ENCODE measurements around the gene CNTNAP2. TPM values are rescaled to one million over a fixed set of nuclear protein-coding genes. Genes with fewer than 3 reads are reported as not detected.
"Not testable (repeated sequence)": the region's sequence is repeated elsewhere in the genome, so short reads cannot be mapped to it uniquely, and the experiment has no call there.

Gene CNTNAP2
- total RNA-seq, 1 experiment from 2014 or later = 0.07 TPM

DNA sequence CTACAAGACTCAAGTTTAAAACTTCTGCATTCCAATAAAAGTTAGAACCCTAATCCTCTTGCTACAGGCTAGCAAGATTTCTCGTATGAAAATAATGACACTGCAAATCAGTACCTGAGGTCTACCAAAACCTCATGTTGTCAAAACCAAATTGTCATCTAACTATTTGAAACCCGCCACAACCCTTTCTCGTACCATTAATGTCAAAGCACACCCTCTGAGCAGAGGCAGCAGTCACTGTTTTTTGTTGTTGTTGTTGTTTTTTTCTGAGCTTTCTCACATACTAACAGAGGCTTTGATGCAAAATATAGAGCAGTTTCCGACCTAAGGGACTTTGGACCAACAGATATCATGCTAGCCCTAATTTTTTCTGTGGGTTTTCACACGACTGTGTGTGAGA is 1910.1 kb downstream of the CNTNAP2 start:
- DNase-seq (ENCODE audit: low spot score) = no peak

GRCh38 chr7:148028165-148028564 is 1911.6 kb downstream of the CNTNAP2 start:
- DNase-seq (ENCODE audit: low spot score) = no peak

DNA sequence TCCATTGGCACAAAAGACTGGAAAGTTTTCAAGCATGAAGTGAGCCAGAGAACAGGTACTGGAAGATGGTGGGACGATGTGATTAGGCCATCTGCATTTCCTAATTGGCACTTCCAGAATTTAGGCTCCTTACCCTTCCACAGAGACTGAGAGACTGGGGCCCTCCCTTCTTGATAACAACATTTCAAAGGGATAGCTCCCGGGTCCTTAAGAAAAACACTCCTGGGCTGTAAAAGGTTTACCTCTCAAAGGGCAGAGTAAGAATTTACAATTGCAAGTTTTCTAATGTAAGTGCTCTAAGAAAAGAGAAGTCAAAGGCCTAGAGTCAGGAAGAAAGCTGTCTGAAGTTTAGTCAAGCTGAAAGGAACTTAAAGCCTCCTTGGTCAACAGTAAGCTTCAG is 1914.4 kb downstream of the CNTNAP2 start:
- no peak for DNase-seq (ENCODE audit: low spot score)

DNA sequence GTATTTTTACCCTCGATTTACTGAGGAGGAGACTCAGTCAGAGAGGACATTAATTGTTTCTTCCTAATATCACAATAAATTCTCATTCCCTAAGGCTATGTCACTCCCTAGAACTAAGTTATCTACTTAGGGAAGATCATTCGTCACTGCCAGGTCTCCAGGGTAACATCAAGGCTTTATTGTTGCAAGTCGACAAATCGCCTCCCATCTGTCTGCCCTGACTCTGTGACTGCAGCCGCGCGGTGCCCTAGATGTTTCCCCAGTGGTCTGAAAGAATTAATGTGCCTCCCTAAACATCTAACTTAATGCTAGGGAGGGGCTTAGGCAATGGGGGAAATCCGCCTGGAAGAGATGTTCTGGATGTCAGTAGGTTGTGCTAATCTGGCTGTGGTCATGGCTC is 1915.2 kb downstream of the CNTNAP2 start:
- DNase-seq (ENCODE audit: low spot score) = no peak

DNA sequence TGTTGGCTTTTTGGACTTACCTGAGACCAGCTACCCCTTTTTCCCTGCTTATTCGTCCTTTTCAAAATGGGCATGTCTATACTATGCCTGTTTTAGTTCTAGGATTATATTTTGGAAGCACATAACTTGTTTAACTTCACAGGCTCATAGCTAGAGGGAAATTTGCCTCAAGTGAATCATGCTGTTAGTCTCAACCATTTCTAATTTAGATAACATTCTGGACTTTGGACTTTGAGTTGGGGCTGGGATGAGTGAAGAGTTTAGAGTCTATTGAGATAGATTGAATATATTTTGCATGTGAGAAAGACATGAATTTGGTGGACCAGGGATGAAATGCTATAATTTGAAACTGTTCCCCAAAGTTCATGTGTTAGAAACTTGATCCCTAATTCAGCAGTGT is 1919.3 kb downstream of the CNTNAP2 start:
- no peak for DNase-seq (ENCODE audit: low spot score)

DNA sequence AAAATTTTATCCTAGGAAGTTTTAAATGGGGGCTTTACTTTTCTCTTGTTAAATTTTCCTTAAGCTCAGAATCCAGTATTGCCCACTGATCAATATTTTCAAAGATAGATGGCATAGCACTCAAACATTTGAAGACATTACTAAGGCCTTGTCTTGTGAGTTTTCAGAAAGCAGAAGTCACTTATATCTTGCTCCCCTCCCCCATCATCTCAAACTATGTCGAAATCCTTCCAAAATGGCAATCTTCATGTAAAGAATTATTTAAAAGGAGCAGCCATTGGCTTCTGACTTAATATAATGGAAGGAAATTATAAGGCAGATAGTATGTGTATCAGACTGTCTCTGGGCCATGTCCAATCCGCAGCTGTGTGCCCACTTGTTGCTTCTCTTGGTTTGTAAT is 1920.4 kb downstream of the CNTNAP2 start:
- no peak for DNase-seq (ENCODE audit: low spot score)

- DNase-seq (ENCODE audit: low spot score) = no peak
Measured at GRCh38 chr7:148041156-148041555, 1924.6 kb downstream of the CNTNAP2 start.

GRCh38 chr7:148042935-148043631 is 1926.5 kb downstream of the CNTNAP2 start:
- DNase-seq (ENCODE audit: low spot score) = no peak

DNA sequence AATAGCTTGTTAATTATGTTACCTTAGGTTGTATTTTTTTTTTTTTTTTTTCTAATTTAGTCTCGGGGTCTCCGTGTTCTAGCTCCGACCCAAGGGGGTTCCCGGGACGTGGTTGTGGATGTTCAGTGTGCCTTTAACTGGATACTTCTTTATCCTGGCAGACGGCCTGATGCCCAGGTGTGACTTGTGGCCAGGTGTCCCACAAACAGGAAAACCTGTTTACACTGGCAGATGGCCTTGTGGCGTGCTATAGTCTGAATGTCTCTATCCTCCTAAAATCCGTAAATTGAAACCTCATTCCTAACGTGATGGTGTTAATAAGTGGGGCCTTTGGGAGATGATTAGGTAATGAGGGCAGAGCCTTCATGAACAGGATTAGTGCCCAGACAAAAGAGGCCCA is 1927.6 kb downstream of the CNTNAP2 start:
- no peak for DNase-seq (ENCODE audit: low spot score)

GRCh38 chr7:148045521-148045920 is 1928.9 kb downstream of the CNTNAP2 start:
- no peak for DNase-seq (ENCODE audit: low spot score)

- DNase-seq (ENCODE audit: low spot score) = no peak
Measured at GRCh38 chr7:148049068-148049467, 1932.5 kb downstream of the CNTNAP2 start.

DNA sequence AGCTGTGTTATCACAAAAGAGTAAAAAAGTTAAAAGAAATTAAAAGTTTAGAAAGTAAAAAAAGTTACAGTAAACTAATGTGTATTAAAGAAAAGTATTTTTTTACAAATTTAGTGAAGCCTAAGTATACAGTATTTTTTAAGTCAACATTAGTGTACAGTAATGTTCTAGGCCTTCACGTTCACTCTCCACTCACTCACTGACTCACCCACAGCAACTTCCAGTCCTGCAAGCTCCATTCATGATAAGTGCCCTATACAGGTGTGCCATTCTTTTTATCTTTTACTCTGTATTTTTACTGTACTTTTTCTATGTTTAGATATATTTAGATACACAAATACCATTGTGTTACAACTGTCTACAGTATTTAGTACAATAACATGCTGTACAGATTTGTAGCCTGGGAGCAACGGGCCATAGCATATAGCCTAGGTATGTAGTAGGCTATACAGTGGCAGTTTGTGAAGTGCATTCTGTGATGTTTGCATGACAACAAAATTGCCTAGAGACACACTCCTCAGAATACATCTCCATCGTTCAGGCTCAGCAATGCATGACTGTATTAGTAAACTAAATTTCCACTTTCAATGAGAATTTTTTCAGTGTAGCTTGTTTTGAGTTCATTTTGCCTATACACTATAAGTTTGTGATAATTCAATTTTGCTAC is 1934.0 kb downstream of the CNTNAP2 start:
- DNase-seq (ENCODE audit: low spot score) = no peak

- DNase-seq (ENCODE audit: low spot score) = no peak
Measured at GRCh38 chr7:148056406-148056805, 1939.8 kb downstream of the CNTNAP2 start.

- no peak for DNase-seq (ENCODE audit: low spot score)
Measured at GRCh38 chr7:148058092-148058491, 1941.5 kb downstream of the CNTNAP2 start.

- no peak for DNase-seq (ENCODE audit: low spot score)
Measured at GRCh38 chr7:148058753-148059152, 1942.2 kb downstream of the CNTNAP2 start.

DNA sequence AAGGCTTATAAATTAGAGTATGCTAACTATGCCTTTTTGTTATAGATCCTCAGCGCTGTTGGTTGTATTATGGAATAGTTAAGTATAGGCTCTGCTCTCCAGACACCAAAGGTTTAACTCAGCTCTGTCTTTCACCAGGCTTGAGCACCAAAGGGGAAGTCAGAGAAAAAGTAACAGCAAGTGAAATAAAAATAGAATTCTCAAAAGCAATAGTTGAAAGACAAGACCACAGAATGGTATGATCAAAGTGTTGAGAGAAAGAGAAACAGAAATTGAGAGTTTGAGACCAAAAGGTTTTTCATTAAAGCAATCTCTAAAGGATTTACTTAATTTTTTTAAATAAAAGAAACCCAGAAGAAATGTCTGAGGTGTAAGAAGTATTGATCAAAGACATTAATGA is 1944.1 kb downstream of the CNTNAP2 start:
- DNase-seq (ENCODE audit: low spot score) = no peak

GRCh38 chr7:148078111-148078510 is 1961.5 kb downstream of the CNTNAP2 start:
- DNase-seq (ENCODE audit: low spot score) = not testable (repeated sequence)

GRCh38 chr7:148079206-148080080 is 1962.8 kb downstream of the CNTNAP2 start:
- DNase-seq (ENCODE audit: low spot score) = no peak

- no peak for DNase-seq (ENCODE audit: low spot score)
Measured at GRCh38 chr7:148083448-148083847, 1966.8 kb downstream of the CNTNAP2 start.

DNA sequence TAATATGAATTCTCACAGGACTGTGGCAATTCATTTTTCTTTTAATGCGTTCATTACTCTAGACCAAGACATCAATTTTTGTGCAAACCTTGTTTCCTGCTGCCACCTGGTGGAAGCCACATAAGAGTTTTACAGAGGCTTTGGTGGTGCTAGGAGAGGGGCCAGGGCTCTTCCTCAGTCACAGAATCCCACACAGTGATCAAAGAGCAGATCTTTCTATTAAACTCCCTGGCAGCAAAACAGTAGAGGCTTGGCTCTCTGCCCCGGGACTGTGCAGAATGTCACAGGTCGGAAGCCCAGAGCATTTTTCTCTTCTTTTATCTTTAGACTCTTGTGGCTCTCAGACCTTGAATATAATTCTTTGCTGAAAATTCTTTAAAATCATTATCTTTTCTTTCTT is 1967.5 kb downstream of the CNTNAP2 start:
- DNase-seq (ENCODE audit: low spot score) = peak; percentile 40

- no peak for DNase-seq (ENCODE audit: low spot score)
Measured at GRCh38 chr7:148091882-148092281, 1975.3 kb downstream of the CNTNAP2 start.

DNA sequence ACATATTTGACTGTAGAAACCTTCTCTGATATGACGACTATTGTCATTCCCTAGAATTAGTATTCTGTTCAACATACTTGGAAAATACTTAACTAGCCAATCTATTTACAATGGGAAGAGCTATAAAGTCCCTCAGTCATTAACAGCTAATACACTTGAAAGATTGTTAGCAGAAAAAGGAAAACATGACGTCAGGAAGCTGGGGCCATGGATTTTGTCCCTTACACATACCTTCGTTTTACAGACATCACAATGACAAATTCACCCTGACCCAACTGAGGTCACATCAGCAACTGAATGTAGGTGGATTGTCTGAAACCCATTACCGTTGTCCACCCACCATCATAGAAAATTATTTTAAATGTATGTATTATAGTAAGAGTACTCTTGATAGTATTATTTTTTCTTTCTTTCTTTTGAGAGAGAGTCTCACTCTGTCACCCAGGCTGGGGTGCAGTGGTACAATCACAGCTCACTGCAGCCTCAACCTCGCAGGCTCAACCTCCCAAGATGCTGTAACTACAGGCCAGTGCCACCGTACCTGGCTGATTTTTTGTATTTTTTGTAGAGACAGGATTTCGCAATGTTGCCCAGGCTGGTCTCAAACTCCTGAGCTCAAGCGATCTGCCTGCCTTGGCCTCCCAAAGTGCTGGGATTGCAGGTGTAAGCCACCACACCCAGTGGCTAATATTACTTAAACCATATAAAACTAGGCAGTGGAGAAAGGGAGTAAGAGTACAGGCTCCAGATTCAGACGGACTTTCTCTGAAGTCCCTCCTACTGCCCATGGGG is 1977.0 kb downstream of the CNTNAP2 start:
- DNase-seq (ENCODE audit: low spot score) = no peak

All from A172 (cell line).